Activated effector memory CD4-positive, alpha-beta T cell treated with Interleukin-2 at 50 U/mL for 16 hours (primary cell): ENCODE results near the gene CHRNA10.

Experiments used
- DNase-seq: peaks from one replicate; pipeline ENCODE4 v3.0.0-alpha.2; 2020

CHRNA10 gene

DNA sequence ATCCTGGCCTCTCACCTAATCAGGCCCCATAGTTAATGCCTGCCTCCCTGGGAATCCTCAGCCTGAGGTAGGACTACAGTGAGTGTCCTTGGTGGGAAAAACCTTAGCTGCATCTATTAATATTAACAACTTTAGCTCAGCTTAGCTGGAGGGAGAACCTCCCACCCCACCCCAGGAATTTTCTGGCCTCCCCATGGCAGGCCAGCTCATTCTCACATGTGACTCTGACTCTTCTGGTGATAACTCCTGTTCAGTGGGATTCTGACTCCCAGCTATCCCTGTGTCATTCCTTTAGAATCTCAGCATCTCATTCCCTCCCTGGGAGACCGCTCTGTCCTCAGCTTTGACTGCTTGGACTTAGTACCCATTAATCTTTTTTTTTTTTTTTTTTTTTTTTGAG lies 43.9 kb downstream of the CHRNA10 start:
- DNase-seq: no peak

DNA sequence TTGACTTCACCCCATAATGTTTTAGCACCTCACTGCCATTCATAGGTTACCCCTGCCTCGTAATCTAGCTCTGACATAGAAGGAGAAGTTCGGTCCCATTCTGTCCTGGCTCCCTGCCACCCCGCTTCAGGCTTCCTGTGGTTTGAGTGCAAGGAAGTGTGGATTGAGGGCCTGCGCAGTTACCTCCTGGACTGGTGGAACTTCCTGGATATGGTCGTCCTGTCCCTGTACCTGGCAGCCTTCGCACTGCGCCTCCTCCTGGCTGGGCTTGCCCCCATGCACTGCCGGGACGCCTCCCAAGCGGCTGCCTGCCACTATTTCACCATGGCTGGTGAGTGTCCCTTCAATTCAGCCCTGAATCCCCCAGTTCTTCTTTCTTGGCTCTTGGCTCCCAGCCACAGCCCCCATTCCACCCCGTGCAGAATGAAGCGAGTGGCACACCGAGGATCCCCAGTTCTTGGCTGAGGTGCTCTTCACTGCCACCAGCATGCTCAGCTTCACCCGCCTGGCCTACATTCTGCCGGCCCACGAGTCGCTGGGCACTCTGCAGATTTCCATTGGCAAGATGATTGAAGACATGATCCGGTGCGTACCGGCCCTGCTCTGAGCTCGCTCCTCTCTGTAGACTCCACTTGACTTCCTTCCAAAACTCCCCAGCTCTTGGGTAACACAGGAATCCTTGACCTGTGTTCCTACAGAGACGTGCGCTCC lies 44.8 kb downstream of the CHRNA10 start:
- DNase-seq: no peak

DNA sequence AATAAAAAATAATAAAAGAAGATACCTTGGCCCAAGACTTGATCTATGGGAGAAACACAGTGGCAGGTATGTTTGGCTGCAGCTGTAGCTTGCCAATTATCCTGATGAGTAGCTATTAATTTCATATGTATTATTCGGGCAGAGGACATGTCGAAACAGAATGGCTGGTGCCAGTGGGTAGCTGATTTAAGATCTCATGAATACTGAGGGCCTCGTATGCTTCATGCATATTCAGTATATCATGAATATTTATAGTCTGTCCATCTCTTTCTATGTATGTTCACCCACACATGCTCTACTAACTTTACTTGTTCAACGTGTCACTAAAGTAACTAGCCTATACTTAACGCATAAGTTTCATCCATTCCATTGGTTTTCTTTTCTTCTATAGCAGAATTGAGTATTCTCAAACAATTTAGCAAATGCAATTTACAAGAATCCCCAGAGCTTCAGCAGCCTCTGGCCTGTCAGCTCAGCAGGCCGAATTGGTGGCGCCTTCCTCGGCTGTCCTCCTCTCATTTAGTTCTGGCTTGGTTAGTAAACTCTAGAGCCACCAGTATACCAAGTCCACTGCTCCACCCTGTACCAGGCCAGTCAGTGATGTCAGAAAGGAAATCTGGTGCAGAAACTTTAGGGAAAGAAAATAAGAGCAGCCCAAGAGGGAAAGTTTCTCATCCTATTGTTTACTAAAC lies 47.3 kb downstream of the CHRNA10 start:
- no peak for DNase-seq

DNA sequence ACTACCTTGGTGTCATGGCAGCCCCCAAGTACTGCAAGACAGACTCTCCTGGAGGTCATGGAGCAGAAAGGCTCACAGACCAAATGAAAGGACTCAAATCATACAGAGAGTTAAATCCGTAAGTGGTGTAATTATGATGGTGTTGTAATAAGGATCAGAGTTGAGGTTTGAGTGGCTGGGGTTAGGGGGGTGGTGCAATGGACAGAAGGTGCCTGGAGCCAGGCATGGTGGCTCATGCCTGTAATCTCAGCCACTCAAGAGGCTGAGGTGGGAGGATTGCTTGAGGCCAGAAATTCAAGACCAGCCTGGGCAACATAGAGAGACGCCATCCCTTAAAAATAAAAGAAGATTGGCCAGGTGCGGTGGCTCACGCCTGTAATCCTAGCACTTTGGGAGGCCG lies 48.1 kb downstream of the CHRNA10 start:
- no peak for DNase-seq

DNA sequence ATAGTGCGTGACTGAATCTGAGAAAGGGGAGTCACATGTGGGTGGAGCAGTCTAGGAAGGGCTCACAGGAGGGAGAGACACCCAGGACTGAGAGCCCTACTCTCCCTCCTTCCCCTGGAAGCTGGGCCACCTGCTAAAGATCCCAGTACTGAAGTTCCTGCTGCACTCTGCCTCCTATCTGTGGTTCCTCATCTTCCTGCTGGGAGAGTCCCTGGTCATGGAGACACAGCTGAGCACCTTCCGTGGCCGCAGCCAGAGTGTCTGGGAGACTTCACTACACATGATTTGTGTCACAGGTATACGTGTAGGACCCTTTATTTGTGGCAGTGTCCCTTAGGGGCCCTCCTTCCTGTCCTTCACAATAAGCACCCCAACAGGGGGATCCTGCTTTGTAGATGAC lies 48.7 kb downstream of the CHRNA10 start:
- DNase-seq: no peak

DNA sequence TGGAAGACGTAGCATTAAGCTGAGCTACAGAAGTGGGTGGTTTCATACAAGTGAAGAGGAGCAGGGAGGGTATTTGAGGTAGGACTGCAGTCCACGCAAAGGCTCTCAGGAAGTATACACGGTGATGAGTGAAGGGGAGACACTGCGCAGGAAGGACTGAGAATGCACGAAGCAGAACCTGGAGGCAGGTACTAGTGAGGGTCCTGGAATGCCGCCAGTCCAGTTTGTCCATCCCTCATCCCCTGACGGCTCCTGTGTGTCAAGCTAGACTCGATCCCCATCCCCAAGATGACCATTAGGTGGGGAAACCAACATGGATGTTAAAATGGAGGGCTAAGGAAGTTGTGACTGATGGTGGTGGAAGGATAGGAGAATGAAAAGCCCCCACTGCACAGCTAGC lies 53.2 kb downstream of the CHRNA10 start:
- DNase-seq: no peak

DNA sequence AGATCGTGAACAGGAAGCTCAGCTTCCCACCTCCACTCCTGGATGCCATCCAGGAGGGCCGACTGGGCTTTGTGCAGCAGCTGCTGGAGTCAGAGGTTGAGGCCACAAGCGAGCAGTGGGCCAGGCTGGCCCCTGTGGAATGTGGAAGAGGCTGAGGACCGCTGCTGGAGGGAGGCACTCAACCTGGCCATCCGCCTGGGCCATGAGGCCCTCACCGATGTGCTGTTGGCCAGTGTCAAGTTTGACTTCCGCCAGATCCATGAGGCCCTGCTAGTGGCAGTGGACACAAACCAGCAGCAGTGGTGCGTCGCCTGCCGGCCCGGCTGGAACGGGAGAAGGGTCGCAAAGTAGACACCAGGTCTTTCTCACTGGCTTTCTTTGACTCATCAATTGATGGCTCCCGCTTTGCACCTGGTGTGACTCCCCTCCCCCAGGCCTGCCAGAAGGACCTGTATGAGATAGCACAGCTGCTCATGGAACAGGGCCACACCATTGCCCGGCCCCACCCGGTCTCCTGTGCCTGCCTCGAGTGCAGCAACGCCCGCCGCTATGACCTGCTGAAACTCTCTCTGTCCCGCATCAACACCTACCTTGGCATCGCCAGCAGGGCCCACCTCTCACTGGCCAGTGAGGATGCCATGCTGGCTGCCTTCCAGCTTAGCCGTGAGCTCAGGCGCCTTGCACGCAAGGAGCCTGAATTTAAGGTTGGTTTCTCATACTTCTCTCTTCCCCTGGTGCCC lies 54.3 kb downstream of the CHRNA10 start:
- no peak for DNase-seq

DNA sequence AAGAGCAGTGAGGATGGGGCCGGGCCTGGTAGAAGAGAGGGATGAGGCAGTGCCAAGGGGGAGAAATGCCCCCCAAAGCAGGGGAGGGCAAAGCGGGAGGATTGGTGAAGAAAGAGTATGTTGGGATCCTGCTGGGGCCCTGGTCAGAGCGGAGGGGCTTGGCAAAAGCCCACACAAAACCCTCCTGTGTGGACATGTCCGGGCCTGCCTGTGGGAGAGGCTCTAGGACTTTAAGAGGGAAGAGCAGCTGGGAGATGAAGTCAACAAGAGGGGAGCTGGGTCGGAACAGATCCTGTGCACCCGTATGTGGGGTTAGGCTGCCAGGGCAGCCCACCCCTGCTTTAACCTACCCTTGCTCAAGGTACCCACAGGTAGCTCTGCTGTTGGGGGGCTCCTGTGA lies 55.2 kb downstream of the CHRNA10 start:
- no peak for DNase-seq
